HG03108 (cell line): ENCODE measurements around the gene RNLS.

Source experiments
- ATAC-seq: cut with Tn5 transposase; IDR thresholded peaks from one replicate; pipeline ENCODE4 v1.9.1; 2021; ENCODE audit warnings: moderate library complexity; ENCODE audit not compliant: unreplicated experiment

The RNLS gene

DNA sequence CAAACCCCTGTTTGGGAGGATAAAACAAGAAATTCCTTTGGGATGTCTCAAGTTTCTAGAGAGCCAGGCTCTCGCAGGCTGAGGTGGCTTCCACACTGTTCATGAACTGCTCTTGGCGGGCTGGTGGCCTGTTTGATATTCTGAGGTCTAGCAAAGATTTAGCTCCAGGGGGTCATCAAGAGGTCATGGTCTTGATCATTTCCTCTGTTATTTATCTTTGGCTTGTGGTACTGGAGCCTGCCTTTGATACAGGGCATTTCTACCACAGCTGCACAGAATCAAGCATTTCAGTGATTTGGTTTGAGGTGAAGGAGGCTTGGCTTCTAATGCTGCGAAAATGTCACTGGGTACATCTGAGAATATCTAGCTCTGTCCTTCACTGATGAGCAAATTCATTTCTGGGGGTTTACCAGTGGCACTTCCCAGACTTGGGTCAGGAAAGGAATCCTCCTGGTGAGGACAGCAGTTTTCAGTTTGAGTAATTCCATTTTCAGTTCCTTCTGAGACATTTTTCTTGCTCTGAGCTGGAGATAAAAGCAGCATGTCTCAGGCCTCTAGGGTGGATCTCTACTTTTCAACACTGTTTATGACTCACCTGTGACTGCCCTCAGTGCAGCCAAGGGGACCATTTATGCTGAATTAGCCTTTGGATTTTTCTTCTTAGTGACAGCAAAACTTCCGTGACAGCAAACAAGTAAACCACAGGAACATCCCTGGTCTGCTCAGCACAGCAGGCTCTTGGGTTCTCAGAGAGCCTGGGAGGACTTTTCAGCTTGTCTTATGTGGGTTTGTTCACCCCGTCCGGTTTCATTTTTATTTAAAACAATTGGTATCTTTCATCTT lies 312.0 kb downstream of the RNLS start:
- ATAC-seq = peak; percentile 80

DNA sequence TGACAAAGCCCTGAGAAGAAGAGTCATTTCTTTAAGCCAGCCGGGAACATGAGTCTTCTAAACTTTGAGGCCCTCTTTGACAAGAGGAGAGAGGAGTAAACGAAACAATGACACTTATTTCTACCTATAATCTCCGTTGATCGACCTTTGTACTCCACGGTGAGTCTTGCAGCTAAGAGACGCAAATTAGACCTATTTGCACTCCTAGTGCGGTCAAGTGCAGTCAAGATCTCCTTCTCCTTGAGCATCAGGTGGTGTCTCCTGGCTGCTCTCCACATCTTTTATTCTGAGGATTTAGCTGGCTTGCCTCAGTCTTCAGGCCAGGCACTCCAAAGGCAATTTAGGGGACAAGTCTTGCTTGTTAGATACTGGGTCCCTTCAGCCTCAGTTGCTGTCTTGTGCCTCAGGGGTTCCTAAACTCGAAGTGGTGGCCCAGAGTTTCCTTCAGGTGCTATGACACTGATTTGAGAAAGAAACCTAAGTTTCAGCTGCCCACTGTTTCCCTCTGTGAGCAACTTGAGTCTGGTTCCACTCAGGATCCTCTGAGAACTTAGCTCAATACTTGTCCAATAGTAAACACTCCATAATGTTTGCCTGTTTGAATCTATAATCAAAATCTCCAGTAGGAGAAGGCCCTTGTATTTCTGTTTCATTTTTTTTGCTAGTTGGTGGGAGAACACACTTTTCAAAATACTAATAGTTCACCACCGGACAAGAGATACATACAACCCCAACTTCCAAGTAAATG lies 312.9 kb downstream of the RNLS start:
- ATAC-seq = no peak

- ATAC-seq = no peak
Measured at GRCh38 chr10:88262591-88263234, 320.4 kb downstream of the RNLS start.

DNA sequence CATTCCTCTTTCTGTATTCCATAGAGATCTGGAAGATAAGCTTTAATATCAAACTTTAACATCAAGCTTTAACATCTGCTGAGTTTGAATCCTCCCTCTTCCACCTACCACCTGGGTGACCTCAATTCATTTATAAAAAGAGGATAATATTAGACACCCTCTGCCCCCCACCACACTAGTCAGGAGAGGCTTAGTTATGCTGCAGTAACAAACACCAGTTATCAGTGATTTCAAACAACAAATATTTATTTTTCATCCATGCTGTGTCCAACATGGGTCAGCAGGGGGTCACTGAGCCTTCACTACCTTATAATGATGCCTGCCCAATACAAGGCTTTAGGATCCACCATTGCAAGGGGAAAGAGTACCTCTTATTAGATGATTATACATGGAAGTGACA lies 322.0 kb downstream of the RNLS start:
- no peak for ATAC-seq

DNA sequence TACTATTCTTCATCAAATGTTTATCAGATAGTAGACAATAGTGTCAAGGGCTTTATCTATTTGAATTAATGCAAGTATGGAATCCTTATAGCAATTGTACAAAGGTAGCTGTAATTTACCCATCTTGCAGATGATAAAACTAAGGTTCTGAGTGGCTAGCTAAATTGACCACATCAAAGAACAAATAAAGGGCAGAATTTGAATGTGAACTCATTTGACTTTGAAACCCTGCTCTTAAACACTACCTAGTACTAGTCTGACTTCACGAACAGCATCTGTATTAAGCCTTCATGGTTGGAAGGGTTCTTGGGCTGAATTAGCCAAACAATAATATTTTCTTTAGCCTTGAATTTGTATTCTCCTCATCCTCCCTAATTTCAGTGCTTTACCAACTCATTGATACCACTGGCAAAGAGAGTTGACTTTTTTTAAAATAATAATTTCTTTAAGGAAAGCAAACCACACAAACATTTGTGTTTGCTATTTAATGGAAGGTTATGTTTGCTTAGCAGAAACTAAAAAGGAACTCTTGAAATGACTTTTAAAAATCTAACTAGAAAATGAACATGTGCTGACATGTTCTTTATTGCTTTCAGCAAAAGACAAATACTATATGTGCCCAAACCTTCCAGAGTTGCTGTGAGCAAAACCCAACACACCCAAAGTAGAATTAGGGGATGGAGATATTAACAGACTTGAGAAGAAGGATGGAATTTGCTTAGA lies 322.6 kb downstream of the RNLS start:
- ATAC-seq = no peak

DNA sequence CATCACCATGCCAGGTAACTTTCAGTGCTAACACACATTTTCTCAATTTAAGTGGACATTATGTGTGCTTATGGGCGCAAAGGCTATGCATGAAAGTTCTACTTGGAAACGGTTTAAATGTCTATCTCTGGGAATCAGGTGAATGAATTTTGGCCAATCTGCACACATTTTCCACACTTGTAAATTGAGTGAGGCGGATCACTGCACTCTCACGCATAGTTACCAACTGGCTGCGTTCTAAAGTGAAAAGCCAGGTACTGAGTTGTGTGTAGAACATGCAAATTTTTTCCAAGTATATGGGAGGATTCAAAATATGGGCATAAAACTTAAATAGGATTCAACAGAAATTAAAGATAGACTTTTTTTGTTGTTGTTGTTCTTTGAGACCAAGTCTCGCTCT lies 323.7 kb downstream of the RNLS start:
- no peak for ATAC-seq

DNA sequence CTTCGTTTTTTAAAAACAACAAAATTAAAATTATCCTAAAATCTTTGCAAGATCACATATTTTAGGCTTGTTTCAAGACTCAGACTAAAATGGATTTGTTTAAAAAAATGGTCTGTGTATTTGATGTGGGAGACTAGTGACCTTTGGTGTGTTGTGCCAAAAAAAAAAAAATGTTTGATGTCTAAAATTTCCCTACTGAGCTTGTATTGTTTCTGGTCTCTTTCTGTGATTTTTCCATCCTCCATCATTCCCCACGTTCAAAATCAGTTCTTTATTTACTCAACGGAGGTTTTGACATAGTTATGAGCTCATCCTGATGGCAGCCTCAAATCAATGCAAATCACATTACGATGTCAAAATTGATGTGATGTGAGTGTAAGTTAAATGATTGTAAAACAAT lies 326.2 kb downstream of the RNLS start:
- ATAC-seq = no peak

- ATAC-seq = no peak
Measured at GRCh38 chr10:88256013-88256680, 327.0 kb downstream of the RNLS start.

GRCh38 chr10:88254091-88254490 lies 329.0 kb downstream of the RNLS start:
- ATAC-seq = no peak

DNA sequence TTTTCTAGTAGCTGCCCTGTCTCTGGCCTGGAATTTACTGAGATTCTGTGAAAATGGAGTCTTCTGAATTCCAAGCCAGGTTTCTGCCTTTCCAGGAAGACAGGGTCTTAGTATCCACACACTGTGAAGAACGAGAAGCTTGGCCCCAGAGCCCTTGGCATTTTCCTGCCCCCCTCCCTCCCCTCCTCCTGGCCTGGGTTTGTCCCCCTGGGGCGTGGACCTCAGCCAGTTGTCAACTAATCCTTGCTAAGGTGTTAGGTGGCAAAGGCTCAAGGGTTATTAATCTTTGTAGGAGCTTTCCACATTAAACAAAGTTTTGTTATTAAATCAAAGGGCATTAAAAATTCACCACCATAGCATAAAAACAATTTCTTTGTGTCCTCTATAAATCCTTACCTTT lies 329.5 kb downstream of the RNLS start:
- ATAC-seq = no peak

DNA sequence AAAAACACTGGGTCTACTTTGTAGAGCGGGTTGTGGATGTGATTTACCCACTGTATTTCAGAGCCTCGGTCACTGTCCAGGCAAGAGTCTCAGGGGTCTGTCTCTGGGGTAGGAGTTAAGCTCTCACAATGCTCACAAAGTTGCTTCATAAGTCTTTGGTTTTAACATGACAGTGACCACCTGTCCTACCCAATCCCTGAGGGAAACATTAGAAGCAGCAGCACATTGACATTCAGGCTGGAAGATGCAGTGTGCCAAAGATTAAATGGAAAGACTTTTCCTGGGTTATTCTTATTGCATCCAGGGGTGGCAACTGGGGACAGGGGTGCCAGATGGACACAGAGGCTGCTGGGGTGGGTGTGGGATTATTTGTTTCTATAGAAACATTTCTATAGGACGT lies 330.0 kb downstream of the RNLS start:
- no peak for ATAC-seq

- no peak for ATAC-seq
Measured at GRCh38 chr10:88249450-88249849, 333.7 kb downstream of the RNLS start.

DNA sequence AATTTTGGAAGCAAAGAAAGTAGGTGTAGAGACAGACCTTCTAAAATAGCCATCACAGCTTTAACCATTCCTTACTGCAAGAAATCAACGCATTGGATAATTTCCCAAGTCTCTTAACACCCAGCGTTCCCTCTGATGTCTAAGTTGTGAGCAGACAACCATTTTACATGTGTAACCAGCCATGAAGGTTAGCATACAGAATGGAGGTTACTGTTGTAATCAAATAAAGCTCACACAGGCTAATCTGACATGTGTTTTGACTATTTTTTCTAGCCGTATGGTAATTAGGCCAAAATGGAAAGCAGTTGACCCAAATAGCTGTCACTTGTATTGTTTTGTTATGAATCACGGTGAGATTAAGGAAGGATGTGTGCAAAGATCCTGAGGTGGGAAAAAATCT lies 336.4 kb downstream of the RNLS start:
- no peak for ATAC-seq

GRCh38 chr10:88245974-88246511 lies 337.1 kb downstream of the RNLS start:
- no peak for ATAC-seq

GRCh38 chr10:88244781-88245625 lies 338.1 kb downstream of the RNLS start:
- ATAC-seq = no peak

- ATAC-seq = no peak
Measured at GRCh38 chr10:88243836-88244730, 339.0 kb downstream of the RNLS start.

GRCh38 chr10:88243202-88243744 lies 339.8 kb downstream of the RNLS start:
- ATAC-seq = no peak

GRCh38 chr10:88241501-88241900 lies 341.6 kb downstream of the RNLS start:
- no peak for ATAC-seq
